HG03439 (cell line): ENCODE measurements around the gene SLC43A1.

ENCODE experiments used
- ATAC-seq: cut with Tn5 transposase; IDR thresholded peaks from one replicate; pipeline ENCODE4 v1.9.1; 2021; ENCODE audit warnings: mild to moderate bottlenecking, moderate library complexity; ENCODE audit not compliant: unreplicated experiment

The SLC43A1 gene

DNA sequence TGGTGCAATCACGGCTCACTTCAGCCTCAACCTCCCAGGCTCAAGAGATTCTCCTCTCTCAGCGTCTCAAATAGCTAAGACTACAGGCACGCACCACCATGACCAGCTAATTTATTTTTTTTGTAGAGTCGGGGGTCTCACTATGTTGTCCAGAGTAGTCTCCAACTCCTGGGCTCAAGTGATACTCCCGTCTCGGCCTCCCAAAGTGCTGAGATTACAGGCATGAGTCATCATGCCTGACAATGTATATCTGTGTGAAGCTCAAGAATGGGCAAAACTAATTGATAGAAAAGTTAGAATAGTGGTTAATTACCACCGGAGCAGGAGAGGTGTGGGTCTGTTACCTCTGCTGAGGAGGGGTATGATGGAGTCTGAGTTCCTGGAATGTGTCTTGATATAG is 79.5 kb downstream of the SLC43A1 start:
- ATAC-seq: no peak

DNA sequence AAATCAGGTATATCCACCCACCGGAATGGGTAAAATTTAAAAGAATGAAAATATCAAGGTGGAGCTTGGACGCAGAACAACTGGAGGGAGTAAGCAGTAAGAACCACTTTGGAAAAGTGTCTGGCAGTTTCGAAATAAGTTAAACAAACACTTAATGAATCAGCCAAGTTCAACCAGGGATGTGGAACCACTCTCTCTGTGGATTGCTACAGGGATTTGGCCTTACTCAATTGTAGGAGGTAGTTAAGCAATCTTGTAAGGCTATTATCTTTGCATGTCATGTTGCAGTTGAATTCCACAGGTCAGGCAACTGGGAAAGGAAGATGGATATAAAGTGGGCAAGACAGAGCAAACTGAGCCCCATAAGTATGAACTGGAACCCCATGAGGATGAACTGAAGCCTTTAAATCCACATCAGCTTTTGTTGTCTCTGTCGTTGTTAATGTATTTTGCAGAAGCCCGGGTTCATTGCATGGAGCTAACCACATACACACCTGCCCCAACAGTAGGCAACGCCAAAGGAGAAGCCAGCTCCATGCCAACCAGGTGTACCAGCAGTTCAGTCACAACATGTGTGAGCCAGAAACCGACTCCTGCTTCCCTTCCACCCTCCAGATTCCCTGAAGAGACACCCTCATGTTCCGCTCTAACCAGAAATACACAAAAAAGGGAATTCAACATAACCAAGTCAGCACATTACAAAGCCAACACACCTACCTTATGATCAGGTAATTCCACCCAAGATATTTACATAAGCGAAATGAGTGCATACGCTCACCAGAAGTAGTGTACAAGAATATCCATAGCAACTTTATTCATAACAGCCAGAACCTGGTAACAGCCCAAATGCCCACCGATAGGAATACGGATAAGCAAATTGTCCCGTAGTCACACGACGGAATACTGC is 80.6 kb downstream of the SLC43A1 start:
- no peak for ATAC-seq
